Epithelial cell of esophagus (primary cell): ENCODE data around the gene PSAPL1.

ENCODE experiments used
- DNase-seq: peaks from one replicate; pipeline ENCODE4 v3.0.0; 2010; ENCODE audit warnings: low read depth
- H3K4me3 ChIP-seq: 2 replicates; pipeline ENCODE4 v1.5.1; 2011; ENCODE audit warnings: mild to moderate bottlenecking, low read length, control low read depth
- CTCF ChIP-seq: IDR thresholded peaks from 2 replicates; pipeline ENCODE4 v1.5.1; 2011; ENCODE audit warnings: low read depth, mild to moderate bottlenecking, low read length, control low read depth, inconsistent platforms; ENCODE audit not compliant: insufficient read depth; ENCODE audit errors: missing control alignments

The PSAPL1 gene

GRCh38 chr4:7387925-7388324 is 46.8 kb downstream of the PSAPL1 start:
- no peak for TF ChIP-seq CTCF
- H3K4me3 ChIP-seq: no peak overlapping the region
- DNase-seq: no peak

DNA sequence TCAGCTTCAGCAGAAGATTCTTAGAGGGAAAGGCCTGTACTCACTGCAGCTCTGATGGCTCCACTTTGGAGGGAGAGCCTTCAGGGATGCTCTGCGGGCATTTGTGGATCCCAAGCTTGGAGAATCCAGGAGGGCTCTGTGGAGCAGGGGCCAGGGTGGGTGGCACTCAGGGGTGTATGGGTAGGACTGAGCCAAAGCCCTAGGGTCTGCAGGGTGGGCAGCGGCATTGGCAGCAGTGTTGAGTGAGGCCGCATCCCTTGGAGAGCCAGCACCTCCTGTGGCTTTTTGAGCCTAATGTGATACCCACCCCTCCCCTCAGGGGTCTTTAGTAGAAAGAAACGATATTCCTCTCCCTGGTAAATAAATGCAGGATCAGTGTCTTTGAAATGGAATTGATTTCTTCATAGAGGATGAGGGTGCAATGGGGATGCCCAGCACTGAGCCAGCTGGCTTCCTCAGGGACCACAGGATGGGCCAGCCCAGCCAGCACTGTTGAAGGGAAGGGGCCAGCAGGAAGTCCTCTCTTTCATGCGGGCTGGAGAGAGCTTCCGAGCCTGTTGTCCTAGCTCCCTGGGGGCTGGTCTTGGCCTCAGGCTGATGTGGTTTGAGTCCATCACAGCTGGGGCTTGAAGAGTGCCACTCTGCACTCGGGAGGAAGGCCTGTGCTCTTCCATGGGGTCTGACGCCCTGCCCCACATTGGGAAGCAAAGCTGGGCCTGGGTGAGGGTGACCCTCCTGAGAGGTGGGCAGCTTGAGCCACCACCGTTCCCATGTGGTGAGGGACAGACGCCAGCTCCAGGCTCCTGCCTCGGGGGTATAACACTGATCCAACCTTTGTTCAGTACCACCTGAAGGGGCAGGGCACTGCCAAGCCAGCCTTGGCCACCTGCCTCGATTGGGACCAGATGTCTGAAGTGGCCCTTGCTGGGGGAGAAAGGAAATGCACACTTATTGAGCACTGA is 49.5 kb downstream of the PSAPL1 start:
- H3K4me3 ChIP-seq: no peak overlapping the region
- TF ChIP-seq CTCF: no peak
- no peak for DNase-seq

DNA sequence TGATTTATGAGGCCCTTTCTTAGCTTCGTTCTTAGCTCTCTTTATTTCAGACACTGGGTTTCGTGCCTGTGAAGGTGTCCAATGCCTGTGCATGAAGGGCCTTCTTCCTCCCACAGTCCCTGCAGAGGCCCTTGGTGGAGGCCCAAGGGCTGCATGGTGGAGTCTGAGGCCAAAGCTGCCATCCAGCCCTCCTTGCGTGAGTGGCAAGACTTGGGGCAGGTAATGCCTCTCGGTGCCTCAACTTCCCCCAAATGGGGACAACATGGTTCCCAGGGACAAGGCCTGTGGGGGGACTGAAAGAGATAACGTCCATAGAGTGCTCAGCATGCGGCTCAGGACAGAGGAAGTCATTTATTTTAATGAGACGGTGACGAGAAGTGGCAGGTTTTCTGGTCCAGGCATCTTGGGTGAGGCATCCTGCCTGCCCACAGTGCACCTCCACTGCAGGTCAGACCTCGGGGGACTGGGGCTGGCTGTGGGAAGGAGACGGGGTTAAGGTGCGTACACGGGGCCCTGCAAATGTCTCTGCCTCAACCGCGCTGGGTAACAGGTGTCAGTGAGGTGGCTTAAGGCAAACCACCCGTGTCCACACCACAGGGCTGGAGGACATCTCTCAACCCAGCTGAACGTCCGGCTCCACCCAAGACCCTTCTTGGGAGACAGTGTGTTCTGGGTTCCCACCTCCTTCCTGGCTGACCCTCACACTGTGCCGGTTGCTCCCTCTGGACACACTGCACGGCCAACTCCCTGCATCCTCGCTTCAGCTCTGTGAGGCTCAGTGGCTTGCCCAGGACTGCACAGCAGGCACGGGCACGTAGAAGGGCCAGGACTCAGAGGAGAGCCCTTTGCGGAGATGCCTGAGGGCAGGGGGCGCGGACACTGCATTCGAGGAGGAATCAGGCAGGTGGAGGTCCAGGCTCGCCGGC is 50.5 kb downstream of the PSAPL1 start:
- H3K4me3 ChIP-seq: no peak overlapping the region
- TF ChIP-seq CTCF: no peak
- DNase-seq: no peak

GRCh38 chr4:7383266-7383665 is 51.5 kb downstream of the PSAPL1 start:
- no peak overlapping the region for H3K4me3 ChIP-seq
- TF ChIP-seq CTCF: no peak
- no peak for DNase-seq

DNA sequence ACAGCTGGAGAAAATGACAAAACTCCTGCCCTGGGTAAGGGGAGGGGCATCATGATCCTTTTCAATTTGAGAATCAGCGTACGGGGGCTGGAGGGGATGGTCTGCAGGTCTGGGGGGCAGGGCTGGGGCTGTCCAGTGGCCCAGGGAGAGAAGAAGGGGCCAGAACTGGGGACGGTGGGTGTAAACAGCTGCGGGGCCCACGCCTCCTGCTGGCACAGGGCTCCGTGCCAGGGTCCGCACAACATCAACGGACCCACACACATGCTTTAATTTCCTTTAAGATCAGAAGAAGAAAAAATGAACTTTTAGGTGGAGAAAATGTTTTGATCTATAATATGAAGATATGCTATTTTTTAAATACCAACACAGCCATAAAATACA is 52.1 kb downstream of the PSAPL1 start:
- no peak for TF ChIP-seq CTCF
- no peak overlapping the region for H3K4me3 ChIP-seq
- DNase-seq: no peak

GRCh38 chr4:7381890-7382633 is 52.7 kb downstream of the PSAPL1 start:
- no peak overlapping the region for H3K4me3 ChIP-seq
- no peak for DNase-seq
- TF ChIP-seq CTCF: no peak
